SK-N-SH treated with all-trans-retinoic acid at 6 μM for 48 hours (cell line): ENCODE data around the gene POU2F3.

Experiments
- ARNTL ChIP-seq: fragments of 450-650 bp; formaldehyde crosslinking; IDR thresholded peaks from 2 replicates; pipeline ENCODE4 v1.5.0; 2020; ENCODE audit warnings: low read depth, mild to moderate bottlenecking, moderate library complexity, borderline replicate concordance
- ISL1 ChIP-seq: fragments of 250-450 bp; sonication (Bioruptor Pico); IDR thresholded peaks from 2 replicates; pipeline ENCODE4 v2.1.2; 2022; ENCODE audit warnings: mild to moderate bottlenecking, moderate library complexity
- SNAI2 ChIP-seq: fragments of 250-450 bp; sonication (Bioruptor Pico); IDR thresholded peaks from 2 replicates; pipeline ENCODE4 v1.5.0; 2020; ENCODE audit warnings: mild to moderate bottlenecking, moderate library complexity
- TCF4 ChIP-seq: fragments of 250-450 bp; sonication (Bioruptor Pico); IDR thresholded peaks from 2 replicates; pipeline ENCODE4 v1.8.0; 2021; ENCODE audit warnings: mild to moderate bottlenecking, moderate library complexity, borderline replicate concordance
- ZFP3 ChIP-seq: fragments of 250-450 bp; sonication (Bioruptor Pico); IDR thresholded peaks from 2 replicates; pipeline ENCODE4 v1.5.0; 2020; ENCODE audit warnings: mild to moderate bottlenecking, moderate library complexity
- ZNF8 ChIP-seq: fragments of 450-650 bp; formaldehyde crosslinking; IDR thresholded peaks from 2 replicates; pipeline ENCODE4 v1.5.0; 2020; ENCODE audit warnings: mild to moderate bottlenecking, moderate library complexity
- TF ChIP-seq, protein P1 (sequence below): fragments of 250-450 bp; sonication (Bioruptor Pico); IDR thresholded peaks from 2 replicates; pipeline ENCODE4 v1.8.0; 2020; ENCODE audit warnings: mild to moderate bottlenecking, moderate library complexity, borderline replicate concordance

DNA sequence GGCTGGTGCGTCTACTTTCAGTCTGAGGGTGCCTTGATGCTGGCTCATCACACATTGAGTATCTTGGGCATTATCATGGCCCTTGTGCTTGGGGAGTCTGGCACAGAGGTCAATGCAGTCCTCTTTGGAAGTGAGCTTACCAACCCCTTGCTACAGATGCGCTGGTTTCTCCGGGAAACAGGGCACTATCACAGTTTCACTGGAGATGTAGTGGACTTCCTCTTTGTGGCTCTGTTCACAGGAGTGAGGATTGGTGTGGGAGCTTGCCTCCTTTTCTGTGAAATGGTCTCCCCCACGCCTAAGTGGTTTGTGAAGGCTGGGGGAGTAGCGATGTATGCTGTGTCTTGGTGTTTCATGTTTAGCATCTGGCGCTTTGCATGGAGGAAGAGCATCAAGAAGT lies 90.1 kb downstream of the POU2F3 start:
- TF ChIP-seq, protein P1, sequence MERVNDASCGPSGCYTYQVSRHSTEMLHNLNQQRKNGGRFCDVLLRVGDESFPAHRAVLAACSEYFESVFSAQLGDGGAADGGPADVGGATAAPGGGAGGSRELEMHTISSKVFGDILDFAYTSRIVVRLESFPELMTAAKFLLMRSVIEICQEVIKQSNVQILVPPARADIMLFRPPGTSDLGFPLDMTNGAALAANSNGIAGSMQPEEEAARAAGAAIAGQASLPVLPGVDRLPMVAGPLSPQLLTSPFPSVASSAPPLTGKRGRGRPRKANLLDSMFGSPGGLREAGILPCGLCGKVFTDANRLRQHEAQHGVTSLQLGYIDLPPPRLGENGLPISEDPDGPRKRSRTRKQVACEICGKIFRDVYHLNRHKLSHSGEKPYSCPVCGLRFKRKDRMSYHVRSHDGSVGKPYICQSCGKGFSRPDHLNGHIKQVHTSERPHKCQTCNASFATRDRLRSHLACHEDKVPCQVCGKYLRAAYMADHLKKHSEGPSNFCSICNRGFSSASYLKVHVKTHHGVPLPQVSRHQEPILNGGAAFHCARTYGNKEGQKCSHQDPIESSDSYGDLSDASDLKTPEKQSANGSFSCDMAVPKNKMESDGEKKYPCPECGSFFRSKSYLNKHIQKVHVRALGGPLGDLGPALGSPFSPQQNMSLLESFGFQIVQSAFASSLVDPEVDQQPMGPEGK (CRISPR knock-in tag), result no peak
- TF ChIP-seq SNAI2 (CRISPR knock-in tag), result no peak
- TF ChIP-seq TCF4 (CRISPR knock-in tag), result no peak
- TF ChIP-seq ZNF8 (CRISPR knock-in tag), result no peak
- TF ChIP-seq ARNTL (CRISPR knock-in tag), result no peak
- no peak for TF ChIP-seq ISL1 (CRISPR knock-in tag)
- TF ChIP-seq ZFP3 (CRISPR knock-in tag), result no peak
